ENCODE measurements around the gene AOPEP. TPM values are rescaled to one million over a fixed set of nuclear protein-coding genes. Genes with fewer than 3 reads are reported as not detected.

Gene AOPEP
- total and polyA plus RNA-seq, 2 donors (not counting 3 experiments of a cell fraction or from before 2014, with no cell fraction given), result 20.2 to 41.6 TPM

DNA sequence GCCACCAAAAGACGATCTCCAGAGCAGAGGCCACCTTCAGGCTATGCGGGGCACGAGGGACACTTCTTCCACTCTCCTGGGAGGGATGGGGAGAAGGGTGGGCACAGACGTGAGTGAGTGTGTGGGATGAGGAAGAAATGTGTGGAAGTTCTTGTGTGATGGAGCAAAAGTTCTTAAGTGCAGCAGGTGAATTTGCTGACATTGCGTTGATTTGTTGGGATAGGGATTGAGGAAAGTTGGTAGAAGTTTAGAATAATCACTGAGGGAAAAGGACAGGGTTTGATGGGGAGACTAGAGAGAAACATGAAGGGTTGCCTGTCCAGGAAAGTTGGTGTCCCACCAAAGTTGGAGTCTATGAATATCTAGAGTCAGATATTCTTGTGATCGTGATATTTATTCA lies 2.2 kb downstream of the AOPEP start:
- no TSS peak for BruUV-seq (replicated peaks)
- no peaks in the 10 kb centered on the region for H3K9me3 ChIP-seq (replicated peaks; ENCODE audit: control insufficient read depth, insufficient read depth, low read length)
- H3K9me1 ChIP-seq (replicated peaks; ENCODE audit: control insufficient read depth, extremely low read depth, insufficient read depth, low read length), result no peaks in the 10 kb centered on the region
- intact Hi-C loops (cut with micrococcal nuclease), result no loop called here
- CTCF ChIA-PET, result no interaction called here
- no peaks in the 10 kb centered on the region for H3K36me3 ChIP-seq (ENCODE audit: control insufficient read depth in 2 of 2, extremely low read depth in 1 of 2, insufficient read depth in 2 of 2, low read length in 2 of 2)
- no peak overlapping the region for H3K9ac ChIP-seq (replicated peaks; ENCODE audit: extremely low read depth, insufficient read depth, low read length)
- H3K4me1 ChIP-seq (ENCODE audit: control insufficient read depth, extremely low read depth, insufficient read depth, low read length), result peaks cover 7% of the 10 kb centered on the region
- TF ChIP-seq POLR2A (IDR thresholded peaks at IDR 0.05; ENCODE audit: low read depth, low read length) (no peak), POLR2AphosphoS5 (IDR thresholded peaks at IDR 0.05; ENCODE audit: insufficient read depth, low read depth, low read length) (no peak), CTCF (IDR thresholded peaks at IDR 0.05; ENCODE audit: extremely low read depth in 1 of 2, insufficient read depth in 1 of 2, low read depth in 1 of 2, low read length in 2 of 2) (no peak)
- POLR2A ChIA-PET, result no interaction called here
- DNase-seq (ENCODE audit: low read depth, low spot score), result no peak
- dilution Hi-C loops (cut with MboI; ENCODE audit: extremely low pct_ligation_motif_present, low sequenced_read_pairs), result no loop called here
- no peaks in the 10 kb centered on the region for H4K20me1 ChIP-seq (replicated peaks; ENCODE audit: control insufficient read depth, extremely low read depth, insufficient read depth, low read length)
- no peaks in the 10 kb centered on the region for H3K79me2 ChIP-seq (ENCODE audit: control insufficient read depth, insufficient read depth, low read length)
- no peak overlapping the region for H3K4me2 ChIP-seq (ENCODE audit: insufficient read depth, low read length)
- no peak overlapping the region for H3K27ac ChIP-seq (ENCODE audit: insufficient read depth, low read depth, low read length)
- no peak overlapping the region for H3K4me3 ChIP-seq (replicated peaks in 1 of 3; ENCODE audit: insufficient read depth in 1 of 3, low read depth in 1 of 3, low read length in 3 of 3)
- no peak overlapping the region for H2AFZ ChIP-seq (ENCODE audit: low read depth, low read length)
- no peaks in the 10 kb centered on the region for H3K27me3 ChIP-seq (ENCODE audit: control insufficient read depth in 2 of 2, insufficient read depth in 2 of 2, low read length in 2 of 2)
- FAIRE-seq, result no peak

- Histone ChIP-seq H4K20me1 (replicated peaks; ENCODE audit: control insufficient read depth, extremely low read depth, insufficient read depth, low read length) (no peaks in the 10 kb centered on the region), H3K4me2 (ENCODE audit: insufficient read depth, low read length) (no peak overlapping the region), H3K4me1 (ENCODE audit: control insufficient read depth, extremely low read depth, insufficient read depth, low read length) (peaks cover 11% of the 10 kb centered on the region), H3K27ac (ENCODE audit: insufficient read depth, low read depth, low read length) (no peak overlapping the region), H3K9ac (replicated peaks; ENCODE audit: extremely low read depth, insufficient read depth, low read length) (no peak overlapping the region), H3K4me3 (replicated peaks in 1 of 3; ENCODE audit: insufficient read depth in 1 of 3, low read depth in 1 of 3, low read length in 3 of 3) (no peak overlapping the region), H3K9me3 (replicated peaks; ENCODE audit: control insufficient read depth, insufficient read depth, low read length) (no peaks in the 10 kb centered on the region), H3K27me3 (ENCODE audit: control insufficient read depth in 2 of 2, insufficient read depth in 2 of 2, low read length in 2 of 2) (no peaks in the 10 kb centered on the region), H3K79me2 (ENCODE audit: control insufficient read depth, insufficient read depth, low read length) (no peaks in the 10 kb centered on the region), H3K9me1 (replicated peaks; ENCODE audit: control insufficient read depth, extremely low read depth, insufficient read depth, low read length) (no peaks in the 10 kb centered on the region), H2AFZ (ENCODE audit: low read depth, low read length) (no peak overlapping the region), H3K36me3 (ENCODE audit: control insufficient read depth in 2 of 2, extremely low read depth in 1 of 2, insufficient read depth in 2 of 2, low read length in 2 of 2) (no peaks in the 10 kb centered on the region)
- DNase-seq (ENCODE audit: low read depth, low spot score) (no peak), FAIRE-seq (no peak)
- TF ChIP-seq EZH2 (IDR thresholded peaks at IDR 0.05; ENCODE audit: borderline replicate concordance, low read depth, low read length, severe bottlenecking), result no peak
- TF ChIP-seq POLR2A (IDR thresholded peaks at IDR 0.05; ENCODE audit: low read depth, low read length), result no peak
- no peak for TF ChIP-seq MAX (IDR thresholded peaks at IDR 0.05; ENCODE audit: insufficient read depth, insufficient read length)
- no peak for TF ChIP-seq GATA2 (IDR thresholded peaks at IDR 0.05; ENCODE audit: insufficient read depth, insufficient read length, low read depth, low read length)
- TF ChIP-seq FOS (IDR thresholded peaks at IDR 0.05; ENCODE audit: borderline replicate concordance, insufficient read depth, low read length), result no peak
- TF ChIP-seq MYC (IDR thresholded peaks at IDR 0.05; ENCODE audit: low read depth, low read length), result no peak
- no peak for TF ChIP-seq CTCF (IDR thresholded peaks at IDR 0.05; ENCODE audit: extremely low read depth in 1 of 2, insufficient read depth in 1 of 2, low read depth in 1 of 2, low read length in 2 of 2)
- no peak for TF ChIP-seq POLR2AphosphoS5 (IDR thresholded peaks at IDR 0.05; ENCODE audit: insufficient read depth, low read depth, low read length)
- TF ChIP-seq JUN (IDR thresholded peaks at IDR 0.05; ENCODE audit: borderline replicate concordance, insufficient read depth, insufficient read length, low read depth), result no peak
- POLR2A ChIA-PET, result interaction anchor here (0.6 kb wide), 1 partner anchor 486 kb away, joined by 3 read pairs; no protein-coding TSS in a partner anchor
- no TSS peak for BruUV-seq (replicated peaks)
- CTCF ChIA-PET, result no interaction called here
- dilution Hi-C loops (cut with MboI; ENCODE audit: extremely low pct_ligation_motif_present, low sequenced_read_pairs), result no loop called here
- intact Hi-C loops (cut with micrococcal nuclease), result no loop called here
Observed at GRCh38 chr9:94729199-94729598, 2.7 kb downstream of the AOPEP start.

Data from endothelial cell of umbilical vein (primary cell).